Esophagus mucosa (tissue), 1 donor: ENCODE results near the gene SLC34A1. TPM values are rescaled to one million over a fixed set of nuclear protein-coding genes. Genes with fewer than 3 reads are reported as not detected.

ENCODE experiments used
- ATAC-seq: fragments of 200-7000 bp; cut with Tn5 transposase; one replicate; pipeline ENCODE4 v1.9.1; 2020
- total RNA-seq: library from RNA; stranded (reverse); gene quantifications from one replicate; pipeline ENCODE4 v1.2.4, GENCODE V29; 2023
- donor health status: DM: yes; HTN: yes; CAD: no.

The SLC34A1 gene
- total RNA-seq, 1 donor from 2014 or later: 0.60 TPM

DNA sequence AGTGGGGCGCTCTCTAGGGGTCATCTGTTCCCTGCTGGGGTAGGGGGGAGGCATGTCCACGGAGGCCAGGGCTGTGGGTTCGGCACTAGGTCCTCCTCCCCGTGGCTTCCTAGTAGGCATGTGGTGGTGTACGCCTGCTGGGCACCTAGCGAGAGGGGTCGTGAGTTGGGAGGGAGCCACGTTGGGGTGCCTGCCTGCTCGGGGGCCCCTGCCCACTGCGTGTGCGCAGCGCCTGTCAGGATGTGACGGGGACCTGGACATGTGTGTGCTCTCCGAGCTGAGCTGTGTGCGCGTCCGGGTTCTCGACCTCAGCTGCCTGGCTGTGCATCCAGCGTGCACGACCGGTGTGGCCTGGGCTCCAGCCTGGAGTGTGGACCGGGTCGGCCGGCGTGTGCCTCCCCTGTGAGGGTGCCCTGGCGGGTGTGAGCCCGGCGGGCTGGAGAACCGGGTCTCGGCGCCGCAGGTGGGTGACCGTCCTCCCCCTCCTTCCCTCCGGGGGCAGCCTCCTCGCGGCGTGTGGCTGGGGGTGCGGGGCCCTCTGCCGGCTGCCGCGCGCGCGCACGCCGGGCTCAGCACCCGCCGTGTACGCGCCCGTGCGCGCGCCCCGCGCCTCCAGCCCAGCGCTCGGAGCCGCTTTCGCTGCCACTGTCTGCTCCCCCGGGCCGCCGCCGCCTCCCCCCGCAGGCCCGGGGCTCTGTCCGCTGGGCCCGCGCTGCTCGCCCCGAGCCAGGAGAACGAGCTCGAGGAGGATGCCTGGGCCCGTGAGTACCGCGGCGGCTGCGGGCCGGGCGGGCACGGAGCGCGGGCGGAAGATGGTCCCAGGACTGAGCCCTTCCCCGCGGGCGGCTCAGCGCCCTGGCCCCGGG lies 62.2 kb downstream of the SLC34A1 start, which contains the start of gene PRR7:
Gene PRR7, plus strand, starts transcription at position 615 of the 866 bp plus-strand sequence. CDS start 8,254 bp downstream, outside the sequence.
- peak; percentile 61 for ATAC-seq

DNA sequence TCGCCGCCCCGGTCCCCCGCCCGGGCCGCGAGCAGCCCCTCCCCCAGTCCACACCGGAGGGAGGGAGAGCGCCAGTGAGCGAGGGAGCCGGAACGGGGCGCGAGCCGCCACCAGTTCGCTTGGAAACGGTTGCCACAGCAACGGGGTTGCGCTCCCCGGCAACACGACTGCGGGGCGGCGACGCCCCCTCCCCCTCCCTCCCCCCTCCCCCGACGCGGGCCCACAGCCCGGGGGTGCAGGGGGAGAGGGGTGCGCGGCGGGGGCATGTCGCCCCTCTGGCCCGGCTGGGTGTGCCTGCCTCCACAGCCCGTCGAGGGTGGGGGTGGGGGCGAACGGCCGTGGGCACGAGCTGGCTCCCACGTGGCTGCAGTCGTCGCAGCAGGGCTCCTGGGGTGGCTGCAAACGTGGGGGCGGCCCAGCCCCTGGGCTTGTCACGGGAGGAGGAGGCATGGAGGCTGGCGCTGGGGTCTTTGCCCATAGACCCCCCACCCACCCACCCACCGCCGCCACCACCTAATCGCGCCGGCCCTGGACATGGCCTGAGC lies 62.9 kb downstream of the SLC34A1 start:
- ATAC-seq: peak; percentile 2

DNA sequence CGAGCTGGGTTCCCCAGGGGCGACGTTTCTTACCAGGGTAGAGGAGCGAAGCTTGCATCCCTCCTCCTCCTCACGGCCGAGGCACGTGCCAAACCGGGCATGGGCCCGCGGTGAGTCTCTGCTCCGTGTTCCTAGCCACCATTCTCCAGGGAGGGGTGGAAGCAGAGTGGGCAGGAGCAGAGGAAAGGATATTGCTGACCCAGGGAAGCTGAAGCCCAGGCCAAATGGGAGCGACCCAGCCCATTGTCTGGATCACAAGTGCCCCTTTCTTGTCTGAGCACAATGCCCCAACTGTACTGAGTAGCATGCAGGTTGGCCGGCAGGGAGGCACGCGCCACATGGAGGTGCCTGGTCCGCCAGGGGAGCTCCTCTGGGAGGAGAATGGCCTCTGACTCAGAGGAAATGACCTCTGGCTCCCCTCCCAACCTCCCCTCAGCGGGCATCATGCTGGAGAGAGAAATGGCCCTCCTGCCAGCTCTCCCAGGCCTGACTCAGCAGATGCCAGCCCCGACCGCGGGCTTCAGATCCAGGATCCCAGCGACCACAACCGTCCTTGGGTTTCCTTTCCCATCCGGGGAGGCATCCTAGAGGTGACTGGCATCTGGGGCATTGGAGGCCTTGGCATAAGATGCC lies 63.5 kb downstream of the SLC34A1 start:
- peak; percentile 8 for ATAC-seq

Other genes with a start within 250 kb of the SLC34A1 start
- 31.8 TPM for gene RAB24, start 80.7 kb upstream of the SLC34A1 start, total RNA-seq
- 144 TPM for gene PRELID1, start 80.6 kb upstream of the SLC34A1 start, total RNA-seq
- gene MXD3, start 72.5 kb upstream of the SLC34A1 start, total RNA-seq: 7.8 TPM
- 162 TPM for gene LMAN2, start 32.8 kb upstream of the SLC34A1 start, total RNA-seq
- gene RGS14, start 26.5 kb upstream of the SLC34A1 start, total RNA-seq: 59.5 TPM
- not detected for gene PFN3, start 16.2 kb downstream of the SLC34A1 start, total RNA-seq
- 32.8 TPM for gene F12, start 25.1 kb downstream of the SLC34A1 start, total RNA-seq
- gene GRK6, start 42.2 kb downstream of the SLC34A1 start, total RNA-seq: 26.6 TPM
- gene PRR7, start 62.4 kb downstream of the SLC34A1 start, total RNA-seq: 4.3 TPM
- gene DBN1, start 89.2 kb downstream of the SLC34A1 start, total RNA-seq: 27.2 TPM
- 23.0 TPM for gene PDLIM7, start 113.2 kb downstream of the SLC34A1 start, total RNA-seq
- 3.3 TPM for gene DOK3, start 125.4 kb downstream of the SLC34A1 start, total RNA-seq
- 64.2 TPM for gene DDX41, start 132.5 kb downstream of the SLC34A1 start, total RNA-seq
- 31.6 TPM for gene FAM193B, start 170.1 kb downstream of the SLC34A1 start, total RNA-seq
- 116 TPM for gene TMED9, start 207.8 kb downstream of the SLC34A1 start, total RNA-seq
- 13.1 TPM for gene B4GALT7, start 215.7 kb downstream of the SLC34A1 start, total RNA-seq